ENCODE results near the gene GALNT17. TPM values are rescaled to one million over a fixed set of nuclear protein-coding genes. Genes with fewer than 3 reads are reported as not detected.
"Not testable (repeated sequence)": the region's sequence is repeated elsewhere in the genome, so short reads cannot be mapped to it uniquely, and the experiment has no call there.

Gene GALNT17
- total RNA-seq, 1 donor from 2014 or later: not detected

- DNase-seq (ENCODE audit: low read depth, low spot score): no peak
Measured at GRCh38 chr7:71235253-71235652, 103.3 kb downstream of the GALNT17 start.

- DNase-seq (ENCODE audit: low read depth, low spot score): no peak
Measured at GRCh38 chr7:71236230-71237105, 104.5 kb downstream of the GALNT17 start.

- no peak for DNase-seq (ENCODE audit: low read depth, low spot score)
Measured at GRCh38 chr7:71237945-71238344, 106.0 kb downstream of the GALNT17 start.

GRCh38 chr7:71238581-71239295, 106.8 kb downstream of the GALNT17 start:
- no peak for DNase-seq (ENCODE audit: low read depth, low spot score)

GRCh38 chr7:71239586-71240268, 107.8 kb downstream of the GALNT17 start:
- DNase-seq (ENCODE audit: low read depth, low spot score): no peak

GRCh38 chr7:71243736-71244410, 111.9 kb downstream of the GALNT17 start:
- no peak for DNase-seq (ENCODE audit: low read depth, low spot score)

GRCh38 chr7:71245038-71245437, 113.1 kb downstream of the GALNT17 start:
- DNase-seq (ENCODE audit: low read depth, low spot score): no peak

- DNase-seq (ENCODE audit: low read depth, low spot score): no peak
Measured at GRCh38 chr7:71251706-71252105, 119.8 kb downstream of the GALNT17 start.

GRCh38 chr7:71254751-71255150, 122.8 kb downstream of the GALNT17 start:
- no peak for DNase-seq (ENCODE audit: low read depth, low spot score)

- no peak for DNase-seq (ENCODE audit: low read depth, low spot score)
Measured at GRCh38 chr7:71255537-71256178, 123.7 kb downstream of the GALNT17 start.

- no peak for DNase-seq (ENCODE audit: low read depth, low spot score)
Measured at GRCh38 chr7:71261066-71261465, 129.1 kb downstream of the GALNT17 start.

GRCh38 chr7:71262834-71263233, 130.9 kb downstream of the GALNT17 start:
- DNase-seq (ENCODE audit: low read depth, low spot score): not testable (repeated sequence)

GRCh38 chr7:71264005-71264404, 132.1 kb downstream of the GALNT17 start:
- no peak for DNase-seq (ENCODE audit: low read depth, low spot score)

GRCh38 chr7:71266912-71267311, 135.0 kb downstream of the GALNT17 start:
- DNase-seq (ENCODE audit: low read depth, low spot score): no peak

GRCh38 chr7:71267734-71268469, 136.0 kb downstream of the GALNT17 start:
- no peak for DNase-seq (ENCODE audit: low read depth, low spot score)

GRCh38 chr7:71270558-71270957, 138.6 kb downstream of the GALNT17 start:
- DNase-seq (ENCODE audit: low read depth, low spot score): no peak

- DNase-seq (ENCODE audit: low read depth, low spot score): no peak
Measured at GRCh38 chr7:71271203-71271602, 139.3 kb downstream of the GALNT17 start.

- DNase-seq (ENCODE audit: low read depth, low spot score): no peak
Measured at GRCh38 chr7:71272509-71273490, 140.9 kb downstream of the GALNT17 start.

GRCh38 chr7:71278257-71278656, 146.3 kb downstream of the GALNT17 start:
- no peak for DNase-seq (ENCODE audit: low read depth, low spot score)

All from pulmonary artery endothelial cell (primary cell).